ENCODE data around the gene LYRM4.

LYRM4 gene

DNA sequence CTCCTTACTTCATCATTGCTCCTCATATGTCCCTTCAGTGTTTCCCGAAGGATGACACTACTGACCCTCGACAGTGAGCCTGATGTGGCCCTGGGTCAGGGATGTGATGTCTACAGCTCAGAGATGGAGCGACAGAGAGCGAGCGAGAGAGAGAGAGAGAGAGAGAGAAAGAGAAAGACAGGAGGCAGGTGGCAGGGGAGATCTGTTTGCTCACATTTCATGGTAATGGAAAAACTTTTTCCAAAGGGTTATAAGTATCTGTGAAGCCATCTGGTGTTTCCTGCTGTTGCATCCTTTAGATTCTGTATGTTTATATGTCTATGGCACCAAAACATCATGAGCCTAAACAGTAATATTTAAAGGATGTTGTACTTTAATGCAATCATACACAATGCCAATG lies 98.4 kb downstream of the LYRM4 start:
- Histone ChIP-seq H4K8ac (ENCODE audit: low read depth, low read length) (no peak overlapping the region), H3K9ac (ENCODE audit: low read length) (no peak overlapping the region), H3K36me3 (ENCODE audit: control insufficient read depth in 1 of 2, insufficient read depth in 2 of 2, low read length in 2 of 2) (no peaks in the 10 kb centered on the region), H3K9me3 (ENCODE audit: insufficient read depth, low read depth, low read length) (no peaks in the 10 kb centered on the region), H4K12ac (ENCODE audit: low read depth, low read length) (no peak overlapping the region), H2BK120ac (ENCODE audit: insufficient read depth, low read length, poor library complexity) (no peak overlapping the region), H3K27me3 (ENCODE audit: insufficient read depth, low read length) (no peaks in the 10 kb centered on the region), H3K79me2 (ENCODE audit: control insufficient read depth, insufficient read depth, low read length, poor library complexity) (no peaks in the 10 kb centered on the region), H2BK5ac (ENCODE audit: low read depth, low read length, poor library complexity) (no peak overlapping the region), H3K14ac (ENCODE audit: low read length) (no peak overlapping the region), H3K23ac (ENCODE audit: low read length) (no peak overlapping the region), H3K4me1 (ENCODE audit: control insufficient read depth in 1 of 2, insufficient read depth in 2 of 2, low read length in 2 of 2) (peaks cover 6 to 9% of the 10 kb centered on the region in 2 experiments), H3K18ac (ENCODE audit: low read length) (no peak overlapping the region), H3K4me3 (ENCODE audit: low read depth, low read length) (no peak overlapping the region), H3K27ac (ENCODE audit: low read depth, low read length) (no peak overlapping the region), H3K79me1 (ENCODE audit: low read length) (no peaks in the 10 kb centered on the region), H4K91ac (ENCODE audit: low read depth, low read length) (no peak overlapping the region), H3K4me2 (ENCODE audit: low read length) (no peak overlapping the region), H2BK12ac (ENCODE audit: low read length) (no peak overlapping the region), H2AK5ac (ENCODE audit: low read length) (no peak overlapping the region), H2AFZ (ENCODE audit: insufficient read depth, low read length, poor library complexity) (no peak overlapping the region), H3K4ac (ENCODE audit: low read depth, low read length) (no peak overlapping the region)
- WGBS (ENCODE audit: extremely low coverage, insufficient coverage, insufficient read length) = no CpG with 5 or more reads among the region's 5 CpGs
- no peak for DNase-seq

DNA sequence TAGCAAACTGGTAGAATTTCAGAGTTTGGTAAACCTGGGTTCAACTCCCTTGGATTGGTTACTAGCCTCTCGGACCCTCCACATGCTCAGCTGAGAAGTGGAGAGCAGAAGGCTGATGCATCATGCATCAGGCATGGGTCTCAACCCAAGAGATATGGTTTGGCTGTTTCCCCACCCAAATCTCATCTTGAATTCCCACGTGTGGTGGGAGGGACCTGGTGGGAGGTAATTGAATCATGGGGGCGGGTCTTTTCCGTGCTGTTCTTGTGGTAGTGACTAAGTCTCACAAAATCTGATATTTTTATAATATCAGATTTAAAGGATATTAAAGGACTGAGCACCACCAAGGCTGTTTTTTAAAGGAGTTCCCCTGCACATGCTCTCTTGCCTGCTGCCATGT lies 100.5 kb downstream of the LYRM4 start:
- DNase-seq = no peak
- Histone ChIP-seq H3K4me2 (ENCODE audit: low read length) (no peak overlapping the region), H4K12ac (ENCODE audit: low read depth, low read length) (no peak overlapping the region), H2BK12ac (ENCODE audit: low read length) (no peak overlapping the region), H3K79me1 (ENCODE audit: low read length) (no peaks in the 10 kb centered on the region), H2AFZ (ENCODE audit: insufficient read depth, low read length, poor library complexity) (no peak overlapping the region), H3K4ac (ENCODE audit: low read depth, low read length) (no peak overlapping the region), H2BK120ac (ENCODE audit: insufficient read depth, low read length, poor library complexity) (no peak overlapping the region), H3K79me2 (ENCODE audit: control insufficient read depth, insufficient read depth, low read length, poor library complexity) (no peaks in the 10 kb centered on the region), H3K4me3 (ENCODE audit: low read depth, low read length) (no peak overlapping the region), H3K27me3 (ENCODE audit: insufficient read depth, low read length) (no peaks in the 10 kb centered on the region), H4K91ac (ENCODE audit: low read depth, low read length) (no peak overlapping the region), H2AK5ac (ENCODE audit: low read length) (no peak overlapping the region), H3K14ac (ENCODE audit: low read length) (no peak overlapping the region), H2BK5ac (ENCODE audit: low read depth, low read length, poor library complexity) (no peak overlapping the region), H3K36me3 (ENCODE audit: control insufficient read depth in 1 of 2, insufficient read depth in 2 of 2, low read length in 2 of 2) (no peaks in the 10 kb centered on the region), H3K23ac (ENCODE audit: low read length) (no peak overlapping the region), H4K8ac (ENCODE audit: low read depth, low read length) (no peak overlapping the region), H3K9ac (ENCODE audit: low read length) (no peak overlapping the region), H3K18ac (ENCODE audit: low read length) (no peak overlapping the region), H3K4me1 (ENCODE audit: control insufficient read depth in 1 of 2, insufficient read depth in 2 of 2, low read length in 2 of 2) (peaks cover 6 to 9% of the 10 kb centered on the region in 2 experiments), H3K9me3 (ENCODE audit: insufficient read depth, low read depth, low read length) (no peaks in the 10 kb centered on the region), H3K27ac (ENCODE audit: low read depth, low read length) (no peak overlapping the region)
- WGBS (ENCODE audit: extremely low coverage, insufficient coverage, insufficient read length) = no CpG with 5 or more reads among the region's 4 CpGs

DNA sequence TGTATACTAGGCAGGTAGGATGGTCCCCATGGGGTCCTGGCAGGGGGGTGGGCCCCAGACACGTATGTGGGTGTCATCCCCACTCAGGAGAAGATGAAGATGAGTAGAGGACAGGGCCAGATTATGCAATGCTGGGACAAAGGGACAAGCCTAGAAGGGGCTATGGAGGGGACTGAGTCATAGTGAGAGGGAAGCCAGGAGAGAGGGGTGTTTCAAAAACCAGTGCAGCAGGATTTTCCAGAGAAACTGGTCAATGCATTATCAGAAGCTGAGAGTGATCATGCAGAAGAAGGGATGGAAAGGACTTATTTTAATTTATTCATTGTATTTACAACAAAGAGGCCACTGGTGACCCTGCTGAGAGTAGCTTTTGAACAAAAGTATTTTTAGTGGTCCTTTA lies 101.6 kb downstream of the LYRM4 start:
- no peak overlapping the region for H3K4me2 ChIP-seq (ENCODE audit: low read length)
- no CpG with 5 or more reads among the region's 1 CpG for WGBS (ENCODE audit: extremely low coverage, insufficient coverage, insufficient read length)
- peaks cover 6 to 9% of the 10 kb centered on the region in 2 experiments for H3K4me1 ChIP-seq (ENCODE audit: control insufficient read depth in 1 of 2, insufficient read depth in 2 of 2, low read length in 2 of 2)
- no peak overlapping the region for H3K27ac ChIP-seq (ENCODE audit: low read depth, low read length)
- H2AFZ ChIP-seq (ENCODE audit: insufficient read depth, low read length, poor library complexity) = no peak overlapping the region
- H4K12ac ChIP-seq (ENCODE audit: low read depth, low read length) = no peak overlapping the region
- H4K8ac ChIP-seq (ENCODE audit: low read depth, low read length) = no peak overlapping the region
- H3K79me2 ChIP-seq (ENCODE audit: control insufficient read depth, insufficient read depth, low read length, poor library complexity) = no peaks in the 10 kb centered on the region
- H3K9ac ChIP-seq (ENCODE audit: low read length) = no peak overlapping the region
- no peak overlapping the region for H2AK5ac ChIP-seq (ENCODE audit: low read length)
- H3K9me3 ChIP-seq (ENCODE audit: insufficient read depth, low read depth, low read length) = no peaks in the 10 kb centered on the region
- no peak overlapping the region for H2BK12ac ChIP-seq (ENCODE audit: low read length)
- H3K27me3 ChIP-seq (ENCODE audit: insufficient read depth, low read length) = no peaks in the 10 kb centered on the region
- no peak overlapping the region for H2BK5ac ChIP-seq (ENCODE audit: low read depth, low read length, poor library complexity)
- H3K79me1 ChIP-seq (ENCODE audit: low read length) = no peaks in the 10 kb centered on the region
- DNase-seq = peak; percentile 74 to 89
- no peak overlapping the region for H3K23ac ChIP-seq (ENCODE audit: low read length)
- no peaks in the 10 kb centered on the region for H3K36me3 ChIP-seq (ENCODE audit: control insufficient read depth in 1 of 2, insufficient read depth in 2 of 2, low read length in 2 of 2)
- no peak overlapping the region for H3K14ac ChIP-seq (ENCODE audit: low read length)
- H4K91ac ChIP-seq (ENCODE audit: low read depth, low read length) = peak overlapping the region; percentile 25
- H3K18ac ChIP-seq (ENCODE audit: low read length) = no peak overlapping the region
- no peak overlapping the region for H3K4me3 ChIP-seq (ENCODE audit: low read depth, low read length)
- no peak overlapping the region for H2BK120ac ChIP-seq (ENCODE audit: insufficient read depth, low read length, poor library complexity)
- no peak overlapping the region for H3K4ac ChIP-seq (ENCODE audit: low read depth, low read length)

DNA sequence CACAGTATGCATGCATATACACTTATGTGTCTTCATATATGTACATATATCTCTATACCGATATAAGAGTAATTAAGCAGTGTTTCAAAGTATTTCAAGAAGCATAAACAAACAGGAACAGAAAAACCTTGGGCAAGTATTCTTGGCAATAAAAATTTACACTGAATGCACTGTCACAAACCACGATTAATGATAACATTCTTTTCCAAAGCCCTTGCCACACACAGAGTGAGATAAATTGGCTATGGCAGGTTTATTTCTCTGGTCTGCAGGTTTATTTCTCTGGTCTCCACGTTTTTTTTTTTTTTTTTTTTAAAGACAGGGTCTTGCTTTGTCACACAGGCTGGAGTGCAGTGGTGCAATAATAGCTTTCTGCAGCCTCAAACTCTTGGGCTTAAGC lies 102.6 kb downstream of the LYRM4 start:
- no peak overlapping the region for H4K12ac ChIP-seq (ENCODE audit: low read depth, low read length)
- H3K4me1 ChIP-seq (ENCODE audit: control insufficient read depth in 1 of 2, insufficient read depth in 2 of 2, low read length in 2 of 2) = peaks cover 6 to 9% of the 10 kb centered on the region in 2 experiments
- H3K18ac ChIP-seq (ENCODE audit: low read length) = no peak overlapping the region
- DNase-seq = no peak
- H2BK120ac ChIP-seq (ENCODE audit: insufficient read depth, low read length, poor library complexity) = no peak overlapping the region
- H3K9ac ChIP-seq (ENCODE audit: low read length) = no peak overlapping the region
- no peak overlapping the region for H3K4me3 ChIP-seq (ENCODE audit: low read depth, low read length)
- no peak overlapping the region for H3K4me2 ChIP-seq (ENCODE audit: low read length)
- no peak overlapping the region for H2BK5ac ChIP-seq (ENCODE audit: low read depth, low read length, poor library complexity)
- H3K14ac ChIP-seq (ENCODE audit: low read length) = no peak overlapping the region
- no peaks in the 10 kb centered on the region for H3K36me3 ChIP-seq (ENCODE audit: control insufficient read depth in 1 of 2, insufficient read depth in 2 of 2, low read length in 2 of 2)
- no peak overlapping the region for H4K8ac ChIP-seq (ENCODE audit: low read depth, low read length)
- no peaks in the 10 kb centered on the region for H3K79me2 ChIP-seq (ENCODE audit: control insufficient read depth, insufficient read depth, low read length, poor library complexity)
- H4K91ac ChIP-seq (ENCODE audit: low read depth, low read length) = no peak overlapping the region
- H3K9me3 ChIP-seq (ENCODE audit: insufficient read depth, low read depth, low read length) = no peaks in the 10 kb centered on the region
- no peak overlapping the region for H3K23ac ChIP-seq (ENCODE audit: low read length)
- no peak overlapping the region for H3K4ac ChIP-seq (ENCODE audit: low read depth, low read length)
- no CpG with 5 or more reads among the region's 3 CpGs for WGBS (ENCODE audit: extremely low coverage, insufficient coverage, insufficient read length)
- no peak overlapping the region for H3K27ac ChIP-seq (ENCODE audit: low read depth, low read length)
- H2BK12ac ChIP-seq (ENCODE audit: low read length) = no peak overlapping the region
- no peaks in the 10 kb centered on the region for H3K27me3 ChIP-seq (ENCODE audit: insufficient read depth, low read length)
- no peaks in the 10 kb centered on the region for H3K79me1 ChIP-seq (ENCODE audit: low read length)
- no peak overlapping the region for H2AFZ ChIP-seq (ENCODE audit: insufficient read depth, low read length, poor library complexity)
- no peak overlapping the region for H2AK5ac ChIP-seq (ENCODE audit: low read length)

All from trophoblast cell (in vitro differentiated cells and primary cell).